ENCODE results near the gene CD4.

The CD4 gene

GRCh38 chr12:6851921-6852650, 62.8 kb downstream of the CD4 start, which contains the start of gene USP5:
TSS of gene USP5 (plus strand) at chr12:6852150. CDS start at chr12:6852180, 30 bp downstream.
- DNase-seq (ENCODE audit: low spot score): peak; percentile 96
- TF ChIP-seq CTCF (IDR thresholded peaks at IDR 0.05; ENCODE audit: borderline replicate concordance, control extremely low read depth, extremely low read depth, insufficient read depth, missing control alignments): no peak
- in situ Hi-C loops (cut with MboI; ENCODE audit: low sequenced_read_pairs, unreplicated experiment): no loop called here

GRCh38 chr12:6852651-6853354, 63.5 kb downstream of the CD4 start:
- DNase-seq (ENCODE audit: low spot score): no peak
- in situ Hi-C loops (cut with MboI; ENCODE audit: low sequenced_read_pairs, unreplicated experiment): no loop called here
- TF ChIP-seq CTCF (IDR thresholded peaks at IDR 0.05; ENCODE audit: borderline replicate concordance, control extremely low read depth, extremely low read depth, insufficient read depth, missing control alignments): no peak

GRCh38 chr12:6853626-6854025, 64.3 kb downstream of the CD4 start:
- DNase-seq (ENCODE audit: low spot score): no peak
- in situ Hi-C loops (cut with MboI; ENCODE audit: low sequenced_read_pairs, unreplicated experiment): no loop called here
- no peak for TF ChIP-seq CTCF (IDR thresholded peaks at IDR 0.05; ENCODE audit: borderline replicate concordance, control extremely low read depth, extremely low read depth, insufficient read depth, missing control alignments)

GRCh38 chr12:6854036-6854435, 64.7 kb downstream of the CD4 start:
- in situ Hi-C loops (cut with MboI; ENCODE audit: low sequenced_read_pairs, unreplicated experiment): no loop called here

GRCh38 chr12:6855322-6855721, 66.0 kb downstream of the CD4 start:
- no peak for DNase-seq (ENCODE audit: low spot score)
- no peak for TF ChIP-seq CTCF (IDR thresholded peaks at IDR 0.05; ENCODE audit: borderline replicate concordance, control extremely low read depth, extremely low read depth, insufficient read depth, missing control alignments)
- in situ Hi-C loops (cut with MboI; ENCODE audit: low sequenced_read_pairs, unreplicated experiment): no loop called here

More at GRCh38 chr12:6854036-6854435, 64.7 kb downstream of the CD4 start:
- DNase-seq (ENCODE audit: low spot score): no peak
- no peak for TF ChIP-seq CTCF (IDR thresholded peaks at IDR 0.05; ENCODE audit: borderline replicate concordance, control extremely low read depth, extremely low read depth, insufficient read depth, missing control alignments)

GRCh38 chr12:6858799-6859198, 69.5 kb downstream of the CD4 start:
- no peak for TF ChIP-seq CTCF (IDR thresholded peaks at IDR 0.05; ENCODE audit: borderline replicate concordance, control extremely low read depth, extremely low read depth, insufficient read depth, missing control alignments)
- in situ Hi-C loops (cut with MboI; ENCODE audit: low sequenced_read_pairs, unreplicated experiment): no loop called here
- DNase-seq (ENCODE audit: low spot score): no peak

Measured in GM13976 (cell line).